ENCODE measurements around the gene DAPK2.

DAPK2 gene

GRCh38 chr15:63893866-63894661 is 152.2 kb downstream of the DAPK2 start:
- no peak for DNase-seq (ENCODE audit: low read depth)

DNA sequence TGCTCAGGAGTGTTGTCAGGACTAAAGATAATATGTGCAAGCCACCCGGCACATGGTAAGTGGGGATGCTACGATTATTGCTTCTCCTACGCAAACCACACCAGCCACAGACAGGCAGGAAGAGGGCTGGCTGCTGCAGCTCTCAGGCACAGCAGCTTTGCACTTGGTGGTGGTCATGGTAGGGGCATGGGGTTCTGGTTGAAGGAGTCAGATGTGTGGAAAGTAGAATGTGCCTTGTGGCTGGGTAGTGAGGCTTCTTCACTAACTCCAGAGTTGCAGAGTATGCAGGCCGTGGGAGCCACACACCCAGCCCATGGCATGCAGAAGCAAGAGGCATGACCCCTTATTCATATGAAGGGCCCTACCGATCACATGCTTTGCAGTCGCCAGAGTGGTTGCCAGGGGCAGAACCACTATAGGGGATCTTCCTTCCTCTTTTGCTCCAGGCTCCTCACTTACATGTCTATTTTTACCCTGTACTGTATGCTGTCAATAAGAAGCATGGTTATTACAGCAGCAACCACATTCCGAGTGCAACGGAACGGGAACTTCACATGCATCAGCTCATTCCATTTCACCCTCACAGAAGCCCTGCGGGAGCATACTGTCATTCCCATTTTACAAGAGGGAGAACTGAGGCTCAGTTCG is 153.4 kb downstream of the DAPK2 start:
- DNase-seq (ENCODE audit: low read depth), result peak; percentile 50

DNA sequence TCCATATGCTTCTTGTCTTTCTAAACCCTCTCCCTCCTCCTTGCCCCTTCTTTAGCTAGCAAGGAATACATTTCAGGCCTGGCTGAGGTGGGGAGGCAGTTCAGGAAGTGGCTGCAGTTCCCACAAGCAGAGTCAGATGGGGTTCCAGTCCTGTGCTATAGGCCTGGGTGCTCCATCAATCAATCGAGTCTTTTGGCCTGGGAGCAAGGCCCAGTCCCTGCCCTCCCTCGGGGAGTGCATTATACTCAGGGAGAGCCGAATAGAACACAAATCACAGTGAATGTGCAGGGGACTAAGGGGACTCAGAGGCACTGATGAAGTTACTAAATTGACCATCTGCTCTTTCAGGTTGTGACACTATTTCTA is 154.5 kb downstream of the DAPK2 start:
- no peak for DNase-seq (ENCODE audit: low read depth)

DNA sequence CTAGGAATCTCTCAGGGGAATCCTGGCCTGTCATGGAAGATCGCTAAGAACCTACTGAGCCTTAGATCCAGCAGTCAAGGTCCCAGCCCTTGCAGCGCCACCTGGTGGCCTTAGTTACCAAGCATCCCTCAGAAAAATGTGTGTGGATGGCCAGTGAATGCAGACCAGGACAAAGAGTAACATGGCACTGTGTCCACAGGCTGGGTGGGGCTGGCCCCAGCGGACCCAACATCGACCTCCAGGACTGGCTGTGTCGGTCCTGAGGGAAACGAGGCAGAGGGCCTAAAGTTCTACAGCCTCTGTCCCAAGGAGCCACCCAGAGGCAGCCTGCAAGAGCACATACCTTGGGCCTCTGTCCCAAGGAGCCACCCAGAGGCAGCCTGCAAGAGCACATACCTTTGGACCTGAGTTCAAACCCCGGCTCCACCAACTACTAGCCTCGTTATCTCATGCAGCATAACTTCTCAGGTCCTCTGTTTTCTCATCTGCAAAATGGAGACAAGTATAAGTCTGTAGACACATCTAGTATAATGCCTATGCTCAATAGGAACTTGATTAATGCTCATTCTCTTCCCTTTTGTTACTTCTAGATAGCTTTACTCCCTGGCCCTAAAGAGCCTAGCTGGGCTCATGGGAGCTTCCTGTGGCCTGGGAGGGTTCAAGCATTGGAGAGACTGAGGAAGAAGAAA is 155.1 kb downstream of the DAPK2 start:
- peak; percentile 69 for DNase-seq (ENCODE audit: low read depth)

DNA sequence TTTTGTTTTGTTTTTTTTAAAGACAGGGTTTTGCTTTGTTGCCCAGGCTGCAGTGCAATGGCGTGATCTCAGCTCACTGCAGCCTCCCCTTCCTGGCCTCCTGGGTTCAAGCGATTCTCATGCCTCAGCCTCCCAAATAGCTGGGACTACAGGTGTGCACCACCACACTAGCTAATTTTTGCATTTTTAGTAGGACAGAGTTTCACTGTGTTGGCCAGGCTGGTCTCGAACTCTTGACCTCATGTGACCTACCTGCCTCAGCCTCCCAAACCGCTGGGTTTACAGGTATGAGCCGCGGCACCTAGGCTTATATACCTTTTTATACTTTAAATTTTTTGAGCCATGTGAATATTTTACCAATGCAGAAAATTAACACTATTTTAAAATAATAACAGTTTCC is 155.7 kb downstream of the DAPK2 start:
- DNase-seq (ENCODE audit: low read depth), result no peak

- no peak for DNase-seq (ENCODE audit: low read depth)
Observed at GRCh38 chr15:63889831-63890230, 156.5 kb downstream of the DAPK2 start.

DNA sequence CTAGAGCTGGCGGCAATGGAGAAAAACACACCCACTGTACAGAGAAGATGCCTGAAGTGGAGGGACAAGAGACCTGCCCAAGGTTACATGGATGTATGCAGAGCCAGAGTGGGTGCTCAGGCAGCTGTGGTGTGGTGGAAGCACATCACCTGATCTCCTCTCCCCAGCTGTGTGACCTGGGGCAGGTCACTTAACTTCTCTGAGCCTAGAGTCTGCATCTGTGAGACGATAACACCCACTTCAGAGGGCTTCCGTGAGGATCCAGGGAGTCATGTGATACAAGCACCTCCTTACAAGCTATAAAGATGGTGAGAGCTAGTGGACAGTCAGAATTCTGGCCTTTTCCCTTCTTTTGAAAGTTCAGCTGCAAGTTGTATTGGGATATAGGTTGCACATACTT is 157.5 kb downstream of the DAPK2 start:
- no peak for DNase-seq (ENCODE audit: low read depth)

DNA sequence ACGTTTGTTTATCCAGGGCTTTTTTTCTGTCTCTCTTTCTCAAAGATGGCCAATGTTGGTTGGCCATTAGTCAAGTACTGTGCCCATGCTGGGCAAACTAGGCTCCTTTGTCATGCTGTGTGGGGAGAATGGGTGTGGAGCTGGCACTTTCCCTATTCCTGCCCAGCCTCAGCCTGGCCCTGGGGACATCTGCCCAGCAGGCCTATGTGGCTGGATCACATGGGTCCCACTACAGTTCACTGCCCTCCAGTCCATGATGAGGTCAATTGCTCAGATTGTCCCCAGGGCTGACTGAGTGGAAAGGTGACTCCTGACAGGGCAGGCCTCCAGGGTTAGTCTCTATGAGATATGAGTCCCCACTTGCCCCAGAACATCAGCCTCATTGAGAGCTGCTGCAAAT is 158.1 kb downstream of the DAPK2 start:
- DNase-seq (ENCODE audit: low read depth), result no peak

DNA sequence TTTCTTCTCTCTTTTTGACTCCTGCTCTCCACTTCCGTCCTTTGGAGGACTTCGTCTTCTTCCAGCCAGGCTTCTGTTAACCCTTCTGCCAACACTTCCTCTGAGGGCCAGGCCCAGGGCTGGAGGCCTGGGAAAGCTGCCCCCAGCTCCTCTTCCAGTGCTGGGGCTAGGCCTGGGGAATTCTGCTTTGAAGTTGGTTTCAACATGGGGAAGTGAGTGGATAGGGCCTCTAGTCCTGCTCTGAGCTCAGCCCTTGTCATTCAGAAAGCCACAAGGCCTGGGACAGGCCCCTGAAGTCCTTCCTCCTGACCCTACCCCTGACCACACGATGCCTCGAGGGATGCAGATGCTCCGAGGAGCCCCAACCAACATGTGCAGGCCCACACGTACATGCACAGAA is 158.7 kb downstream of the DAPK2 start:
- DNase-seq (ENCODE audit: low read depth), result no peak

DNA sequence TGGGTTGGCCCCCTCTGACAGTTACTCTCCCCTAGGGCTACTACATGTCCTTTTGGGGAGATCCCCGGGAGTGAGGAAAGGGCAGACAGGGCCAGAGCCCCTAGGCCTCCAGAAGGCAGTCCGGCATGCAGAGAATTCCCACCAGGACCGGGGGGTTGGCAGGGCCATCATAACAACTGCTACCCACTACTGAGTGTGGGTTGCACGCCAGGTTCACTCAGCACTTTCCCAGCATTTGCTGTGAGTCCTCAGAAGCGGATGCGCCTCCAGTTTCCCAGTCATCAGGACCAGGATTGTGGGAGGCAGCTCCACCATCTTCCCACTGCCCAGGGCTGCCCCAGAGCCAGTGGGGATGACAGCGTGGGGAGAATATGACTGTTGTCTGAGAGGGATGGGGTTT is 161.3 kb downstream of the DAPK2 start:
- DNase-seq (ENCODE audit: low read depth), result no peak

DNA sequence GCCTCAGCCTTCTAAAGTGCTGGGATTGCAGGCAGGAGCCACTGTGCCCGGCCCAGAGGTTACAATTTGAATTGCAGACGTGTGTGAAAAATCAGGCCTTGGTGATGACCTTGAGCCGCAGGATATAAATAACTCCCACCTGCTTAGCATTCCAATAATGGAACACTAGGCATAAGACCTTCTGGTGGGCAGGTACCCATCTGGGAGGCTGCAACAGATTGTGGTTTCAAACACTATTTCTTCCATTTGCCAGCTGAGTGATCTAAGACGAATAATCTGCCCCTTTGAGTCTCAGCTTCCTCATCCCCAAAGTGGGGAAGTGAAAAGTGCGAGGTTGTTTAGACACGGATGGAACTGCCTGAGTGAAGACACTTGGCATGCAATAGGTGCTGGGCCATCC is 164.9 kb downstream of the DAPK2 start:
- DNase-seq (ENCODE audit: low read depth), result no peak

DNA sequence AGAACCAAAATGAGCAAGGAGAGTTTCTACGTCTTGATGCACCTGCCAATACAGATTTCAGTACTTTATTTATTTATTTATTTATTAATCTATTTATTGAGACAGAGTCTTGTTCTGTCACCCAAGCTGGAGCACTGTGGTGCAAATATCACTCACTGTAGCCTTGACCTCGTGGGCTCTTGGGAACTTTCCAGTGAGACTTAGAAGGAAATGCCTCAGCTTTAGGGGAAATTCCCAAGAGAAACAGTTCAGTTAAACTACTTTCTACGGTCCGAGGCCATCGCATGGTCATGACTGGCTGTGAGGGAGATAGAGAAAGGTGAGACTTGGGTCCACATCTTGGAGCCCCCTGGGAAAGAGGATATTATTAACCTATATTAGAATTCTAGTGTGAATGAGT is 165.5 kb downstream of the DAPK2 start:
- DNase-seq (ENCODE audit: low read depth), result no peak

DNA sequence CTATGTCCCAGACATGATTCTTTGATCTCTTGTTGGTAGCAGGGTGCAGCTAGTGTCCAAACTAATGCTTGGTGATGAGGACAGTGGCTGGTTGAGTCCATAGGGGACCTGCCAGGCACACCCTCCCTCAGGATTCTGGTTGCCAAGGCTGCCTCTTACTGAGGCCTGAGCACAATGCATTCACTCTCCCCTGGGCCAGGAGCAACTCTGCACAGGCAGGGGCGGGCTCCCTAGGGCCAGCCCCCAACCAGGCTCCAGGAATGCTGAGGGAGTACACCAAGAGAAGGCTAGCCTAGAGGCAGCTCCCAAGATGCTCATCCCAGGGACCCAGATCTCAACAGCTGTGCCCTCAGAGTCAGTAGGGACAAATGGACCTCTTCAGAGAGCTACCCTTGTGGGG is 166.3 kb downstream of the DAPK2 start:
- DNase-seq (ENCODE audit: low read depth), result no peak

DNA sequence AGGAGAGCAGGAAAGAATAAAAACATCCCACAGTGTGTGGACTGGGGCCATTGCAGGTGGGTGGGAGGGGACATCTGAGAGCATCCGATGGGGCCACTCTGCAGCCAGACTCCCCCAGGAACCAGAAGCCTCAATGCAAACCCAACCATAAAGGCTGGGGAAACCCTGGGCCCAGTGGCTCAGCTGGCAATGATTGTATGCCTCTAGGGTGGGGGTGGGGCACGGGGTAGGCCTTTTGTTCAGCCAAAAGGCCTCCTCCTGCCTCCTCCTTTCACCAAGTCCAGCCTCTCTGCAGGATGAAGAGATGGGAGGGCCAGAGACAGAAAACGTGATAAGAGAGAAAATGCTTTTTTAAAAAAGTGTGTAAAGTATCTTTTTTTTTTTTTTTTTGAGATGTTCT is 167.1 kb downstream of the DAPK2 start:
- no peak for DNase-seq (ENCODE audit: low read depth)

DNA sequence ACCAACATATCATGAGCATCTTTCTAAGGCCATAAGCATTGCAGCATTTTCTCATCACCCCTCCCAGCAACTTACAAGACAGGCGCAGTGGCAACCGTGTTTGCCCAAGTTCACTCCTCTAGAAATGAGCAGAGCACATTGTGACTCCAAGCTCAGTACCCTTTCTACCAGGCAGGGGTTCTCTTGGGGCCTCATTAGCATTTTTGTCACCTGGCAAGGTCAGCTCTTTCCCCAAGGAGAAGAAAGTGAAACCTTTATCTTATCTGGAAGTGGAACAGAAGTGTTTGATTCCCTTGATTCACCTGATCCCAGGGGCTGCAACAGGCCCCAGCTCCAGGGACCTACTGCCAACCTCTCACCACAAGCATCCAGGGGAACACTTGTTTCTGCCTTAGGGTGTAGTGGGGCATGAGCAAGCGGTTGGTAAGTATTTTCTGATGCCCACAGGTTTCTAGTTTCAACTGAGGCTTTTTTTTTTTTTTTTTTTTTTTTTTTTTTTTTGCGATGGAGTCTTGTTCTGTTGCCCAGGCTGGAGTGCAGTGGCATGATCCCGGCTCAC is 168.5 kb downstream of the DAPK2 start:
- no peak for DNase-seq (ENCODE audit: low read depth)

DNA sequence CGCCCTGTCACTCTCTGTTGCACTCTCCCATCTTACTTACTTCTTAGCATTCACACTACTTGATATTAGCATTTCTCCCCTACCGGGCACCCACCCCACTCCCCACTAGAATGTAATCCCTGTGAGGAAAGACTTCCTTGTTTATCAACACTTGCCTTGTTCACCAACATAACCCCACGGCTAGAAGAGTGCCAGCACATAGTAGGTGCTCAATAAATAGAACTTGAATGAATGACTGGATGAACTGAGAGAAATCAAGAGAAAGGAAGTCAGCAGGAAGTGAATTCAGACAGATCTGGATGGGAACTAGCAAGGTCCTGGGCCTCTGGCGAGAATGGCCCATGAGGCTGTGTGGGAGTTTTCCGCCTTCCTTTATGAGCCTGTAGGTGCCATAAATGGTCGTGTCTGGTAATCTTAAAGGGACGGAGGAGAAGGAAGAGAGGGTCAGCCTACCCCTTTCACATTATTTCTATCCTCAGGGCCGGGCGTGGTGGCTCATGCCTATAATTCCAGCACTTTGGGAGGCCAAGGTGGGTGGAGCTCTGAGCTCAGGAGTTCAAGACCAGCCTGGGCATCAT is 170.1 kb downstream of the DAPK2 start:
- no peak for DNase-seq (ENCODE audit: low read depth)

GRCh38 chr15:63874616-63875015 is 171.7 kb downstream of the DAPK2 start:
- no peak for DNase-seq (ENCODE audit: low read depth)

- no peak for DNase-seq (ENCODE audit: low read depth)
Observed at GRCh38 chr15:63872759-63873510, 173.3 kb downstream of the DAPK2 start.

DNA sequence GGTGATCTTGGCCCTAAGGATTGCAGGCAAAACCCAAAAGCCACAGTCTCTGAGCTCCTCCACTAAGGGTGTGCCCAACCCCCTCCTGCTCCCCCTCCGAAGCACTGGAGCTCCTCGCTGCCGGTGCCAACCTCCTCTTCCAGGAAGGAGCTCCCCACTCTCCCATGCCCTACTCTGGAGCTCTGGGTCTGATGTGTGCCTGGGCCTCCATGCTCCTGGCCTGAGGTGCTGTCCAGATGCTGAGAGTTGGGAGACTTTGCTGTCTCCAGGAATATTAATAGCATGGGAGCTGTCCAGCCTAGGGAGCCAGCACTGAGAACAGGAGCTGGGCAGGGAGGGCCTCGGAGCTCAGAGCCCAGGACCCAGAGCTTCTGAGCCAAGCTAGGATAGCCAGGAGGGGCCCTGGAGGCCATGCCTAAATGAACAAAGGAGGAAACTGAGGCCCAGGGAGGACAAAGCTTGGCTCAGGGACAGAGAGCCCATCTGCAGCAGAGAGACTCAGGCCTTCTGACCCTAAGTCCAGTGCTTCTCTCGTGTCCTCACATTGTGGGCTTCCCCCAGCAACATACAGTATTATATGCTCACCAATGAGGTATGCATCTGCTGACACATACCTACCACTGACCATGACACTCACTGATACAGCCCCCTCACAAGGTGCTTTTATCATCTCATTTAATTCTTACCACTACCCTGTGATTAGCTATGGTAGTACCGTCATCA is 175.6 kb downstream of the DAPK2 start:
- no peak for DNase-seq (ENCODE audit: low read depth)

GRCh38 chr15:63870043-63870394 is 176.3 kb downstream of the DAPK2 start:
- DNase-seq (ENCODE audit: low read depth), result no peak

GRCh38 chr15:63869371-63870042 is 176.8 kb downstream of the DAPK2 start:
- DNase-seq (ENCODE audit: low read depth), result no peak

Measured in activated T-cell treated with anti-CD3 and anti-CD28 coated beads for 1 hour (primary cell).